Neural cell (in vitro differentiated cells): Measurements from ENCODE around the gene PDE4D.

Source experiments
- CTCF ChIP-seq: fragments of 450-650 bp; IDR thresholded peaks from 2 replicates; pipeline ENCODE4 v1.5.1; 2014; ENCODE audit warnings: antibody characterized with exemption, mild to moderate bottlenecking, moderate library complexity; ENCODE audit not compliant: poor library complexity, severe bottlenecking
- EP300 ChIP-seq: fragments of 450-650 bp; conservative IDR thresholded peaks from 2 replicates; pipeline ENCODE4 v1.6.1; 2014; ENCODE audit warnings: antibody characterized with exemption, mild to moderate bottlenecking, moderate library complexity; ENCODE audit not compliant: poor library complexity, severe bottlenecking
- EZH2 ChIP-seq: fragments of 200-600, 300-800 bp; shearing (Covaris generic), sonication (generic); IDR thresholded peaks from 2 replicates; pipeline ENCODE4 v1.6.1; 2014; ENCODE audit warnings: antibody characterized with exemption, low read length, borderline replicate concordance, mild to moderate bottlenecking; ENCODE audit not compliant: insufficient read depth, poor library complexity, severe bottlenecking
- MXI1 ChIP-seq: fragments of 450-650 bp; conservative IDR thresholded peaks from 2 replicates; pipeline ENCODE4 v1.6.1; 2014; ENCODE audit warnings: antibody characterized with exemption, mild to moderate bottlenecking; ENCODE audit not compliant: poor library complexity, severe bottlenecking
- POLR2AphosphoS5 ChIP-seq: IDR thresholded peaks from 2 replicates; pipeline ENCODE4 v1.6.1; 2012
- RAD21 ChIP-seq: fragments of 450-650 bp; conservative IDR thresholded peaks from 2 replicates; pipeline ENCODE4 v1.6.1; 2014; ENCODE audit warnings: antibody characterized with exemption, mild to moderate bottlenecking, moderate library complexity
- REST ChIP-seq: IDR thresholded peaks from 2 replicates; pipeline ENCODE4 v1.6.1; 2012; ENCODE audit warnings: borderline replicate concordance
- SMC3 ChIP-seq: fragments of 450-650 bp; conservative IDR thresholded peaks from 2 replicates; pipeline ENCODE4 v1.6.1; 2014; ENCODE audit warnings: antibody characterized with exemption, mild to moderate bottlenecking, moderate library complexity; ENCODE audit not compliant: poor library complexity
- TAF1 ChIP-seq: IDR thresholded peaks from 2 replicates; pipeline ENCODE4 v1.6.1; 2012; ENCODE audit warnings: low read depth

GRCh38 chr5:59064293-59064692 is 829.2 kb downstream of the PDE4D start:
- TF ChIP-seq CTCF (no peak), EZH2 (no peak), POLR2AphosphoS5 (no peak), TAF1 (no peak), REST (no peak), EP300 (no peak), MXI1 (no peak), RAD21 (no peak), SMC3 (no peak)
